ENCODE data around the gene BORCS6. TPM values are rescaled to one million over a fixed set of nuclear protein-coding genes. Genes with fewer than 3 reads are reported as not detected.
A peak's percentile ranks its signal among the peaks of the same experiment; 100 is the strongest.

The BORCS6 gene
- total and polyA plus RNA-seq, 2 of the 13 experiments (the other 11 are each of a cell fraction or from before 2014, with no cell fraction given), result 2.0 to 5.1 TPM

DNA sequence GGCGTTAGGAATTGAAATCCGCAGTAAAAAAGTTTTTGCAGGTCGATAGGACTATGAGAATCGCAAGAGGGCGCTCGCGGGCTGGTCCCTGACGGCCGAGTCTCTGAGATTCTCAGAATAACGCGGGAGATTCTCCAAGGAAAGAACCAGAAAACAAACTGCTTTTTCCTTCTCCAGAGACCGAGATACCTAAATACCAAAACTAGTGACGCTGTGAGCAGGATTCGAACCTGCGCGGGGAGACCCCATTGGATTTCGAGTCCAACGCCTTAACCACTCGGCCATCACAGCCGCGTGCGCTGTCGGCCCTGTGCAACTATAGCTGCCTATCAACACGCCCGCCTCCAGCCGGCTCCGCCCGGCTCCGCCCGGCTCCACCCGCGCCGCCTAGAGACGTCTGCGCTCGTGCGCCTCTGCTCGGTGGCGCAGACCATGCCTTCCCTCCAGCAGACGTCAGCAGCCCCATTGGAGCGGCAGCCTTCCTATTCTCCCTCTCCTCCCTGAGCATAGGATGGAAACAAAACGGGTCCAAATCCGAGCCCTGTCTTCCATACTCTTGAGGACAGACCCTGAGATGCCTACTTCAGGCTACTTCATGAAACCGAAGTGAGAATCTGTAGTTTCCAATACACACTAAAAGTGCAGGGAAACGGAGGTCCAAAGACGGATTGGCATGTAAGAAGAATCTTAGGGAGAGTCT is 51.2 kb downstream of the BORCS6 start (continued):
- TF ChIP-seq, protein P1, sequence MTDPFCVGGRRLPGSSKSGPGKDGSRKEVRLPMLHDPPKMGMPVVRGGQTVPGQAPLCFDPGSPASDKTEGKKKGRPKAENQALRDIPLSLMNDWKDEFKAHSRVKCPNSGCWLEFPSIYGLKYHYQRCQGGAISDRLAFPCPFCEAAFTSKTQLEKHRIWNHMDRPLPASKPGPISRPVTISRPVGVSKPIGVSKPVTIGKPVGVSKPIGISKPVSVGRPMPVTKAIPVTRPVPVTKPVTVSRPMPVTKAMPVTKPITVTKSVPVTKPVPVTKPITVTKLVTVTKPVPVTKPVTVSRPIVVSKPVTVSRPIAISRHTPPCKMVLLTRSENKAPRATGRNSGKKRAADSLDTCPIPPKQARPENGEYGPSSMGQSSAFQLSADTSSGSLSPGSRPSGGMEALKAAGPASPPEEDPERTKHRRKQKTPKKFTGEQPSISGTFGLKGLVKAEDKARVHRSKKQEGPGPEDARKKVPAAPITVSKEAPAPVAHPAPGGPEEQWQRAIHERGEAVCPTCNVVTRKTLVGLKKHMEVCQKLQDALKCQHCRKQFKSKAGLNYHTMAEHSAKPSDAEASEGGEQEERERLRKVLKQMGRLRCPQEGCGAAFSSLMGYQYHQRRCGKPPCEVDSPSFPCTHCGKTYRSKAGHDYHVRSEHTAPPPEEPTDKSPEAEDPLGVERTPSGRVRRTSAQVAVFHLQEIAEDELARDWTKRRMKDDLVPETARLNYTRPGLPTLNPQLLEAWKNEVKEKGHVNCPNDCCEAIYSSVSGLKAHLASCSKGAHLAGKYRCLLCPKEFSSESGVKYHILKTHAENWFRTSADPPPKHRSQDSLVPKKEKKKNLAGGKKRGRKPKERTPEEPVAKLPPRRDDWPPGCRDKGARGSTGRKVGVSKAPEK (CRISPR knock-in tag; IDR thresholded peaks at IDR 0.05; ENCODE audit: borderline replicate concordance), result peak; percentile 39; the same call in 1 of the 2 replicates
- no peak; the same call in 1 of the 2 replicates for TF ChIP-seq HNF4G (IDR thresholded peaks at IDR 0.05; ENCODE audit: borderline replicate concordance, low read depth, low read length)
- peak; percentile 53; the same call in 1 of the 2 replicates for TF ChIP-seq HNF4G (CRISPR knock-in tag; IDR thresholded peaks at IDR 0.05; ENCODE audit: borderline replicate concordance, low read depth)
- TF ChIP-seq ZKSCAN1 (IDR thresholded peaks at IDR 0.05; ENCODE audit: low read length), result no peak
- TF ChIP-seq, protein P2, sequence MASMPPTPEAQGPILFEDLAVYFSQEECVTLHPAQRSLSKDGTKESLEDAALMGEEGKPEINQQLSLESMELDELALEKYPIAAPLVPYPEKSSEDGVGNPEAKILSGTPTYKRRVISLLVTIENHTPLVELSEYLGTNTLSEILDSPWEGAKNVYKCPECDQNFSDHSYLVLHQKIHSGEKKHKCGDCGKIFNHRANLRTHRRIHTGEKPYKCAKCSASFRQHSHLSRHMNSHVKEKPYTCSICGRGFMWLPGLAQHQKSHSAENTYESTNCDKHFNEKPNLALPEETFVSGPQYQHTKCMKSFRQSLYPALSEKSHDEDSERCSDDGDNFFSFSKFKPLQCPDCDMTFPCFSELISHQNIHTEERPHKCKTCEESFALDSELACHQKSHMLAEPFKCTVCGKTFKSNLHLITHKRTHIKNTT (CRISPR knock-in tag; IDR thresholded peaks at IDR 0.05), result no peak
- TF ChIP-seq ATRX (CRISPR knock-in tag; IDR thresholded peaks at IDR 0.05; ENCODE audit: borderline replicate concordance), result no peak
- TF ChIP-seq, protein P3, sequence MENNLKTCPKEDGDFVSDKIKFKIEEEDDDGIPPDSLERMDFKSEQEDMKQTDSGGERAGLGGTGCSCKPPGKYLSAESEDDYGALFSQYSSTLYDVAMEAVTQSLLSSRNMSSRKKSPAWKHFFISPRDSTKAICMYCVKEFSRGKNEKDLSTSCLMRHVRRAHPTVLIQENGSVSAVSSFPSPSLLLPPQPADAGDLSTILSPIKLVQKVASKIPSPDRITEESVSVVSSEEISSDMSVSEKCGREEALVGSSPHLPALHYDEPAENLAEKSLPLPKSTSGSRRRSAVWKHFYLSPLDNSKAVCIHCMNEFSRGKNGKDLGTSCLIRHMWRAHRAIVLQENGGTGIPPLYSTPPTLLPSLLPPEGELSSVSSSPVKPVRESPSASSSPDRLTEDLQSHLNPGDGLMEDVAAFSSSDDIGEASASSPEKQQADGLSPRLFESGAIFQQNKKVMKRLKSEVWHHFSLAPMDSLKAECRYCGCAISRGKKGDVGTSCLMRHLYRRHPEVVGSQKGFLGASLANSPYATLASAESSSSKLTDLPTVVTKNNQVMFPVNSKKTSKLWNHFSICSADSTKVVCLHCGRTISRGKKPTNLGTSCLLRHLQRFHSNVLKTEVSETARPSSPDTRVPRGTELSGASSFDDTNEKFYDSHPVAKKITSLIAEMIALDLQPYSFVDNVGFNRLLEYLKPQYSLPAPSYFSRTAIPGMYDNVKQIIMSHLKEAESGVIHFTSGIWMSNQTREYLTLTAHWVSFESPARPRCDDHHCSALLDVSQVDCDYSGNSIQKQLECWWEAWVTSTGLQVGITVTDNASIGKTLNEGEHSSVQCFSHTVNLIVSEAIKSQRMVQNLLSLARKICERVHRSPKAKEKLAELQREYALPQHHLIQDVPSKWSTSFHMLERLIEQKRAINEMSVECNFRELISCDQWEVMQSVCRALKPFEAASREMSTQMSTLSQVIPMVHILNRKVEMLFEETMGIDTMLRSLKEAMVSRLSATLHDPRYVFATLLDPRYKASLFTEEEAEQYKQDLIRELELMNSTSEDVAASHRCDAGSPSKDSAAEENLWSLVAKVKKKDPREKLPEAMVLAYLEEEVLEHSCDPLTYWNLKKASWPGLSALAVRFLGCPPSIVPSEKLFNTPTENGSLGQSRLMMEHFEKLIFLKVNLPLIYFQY (CRISPR knock-in tag; IDR thresholded peaks at IDR 0.05; ENCODE audit: borderline replicate concordance), result peak; percentile 56
- TF ChIP-seq, protein P4, sequence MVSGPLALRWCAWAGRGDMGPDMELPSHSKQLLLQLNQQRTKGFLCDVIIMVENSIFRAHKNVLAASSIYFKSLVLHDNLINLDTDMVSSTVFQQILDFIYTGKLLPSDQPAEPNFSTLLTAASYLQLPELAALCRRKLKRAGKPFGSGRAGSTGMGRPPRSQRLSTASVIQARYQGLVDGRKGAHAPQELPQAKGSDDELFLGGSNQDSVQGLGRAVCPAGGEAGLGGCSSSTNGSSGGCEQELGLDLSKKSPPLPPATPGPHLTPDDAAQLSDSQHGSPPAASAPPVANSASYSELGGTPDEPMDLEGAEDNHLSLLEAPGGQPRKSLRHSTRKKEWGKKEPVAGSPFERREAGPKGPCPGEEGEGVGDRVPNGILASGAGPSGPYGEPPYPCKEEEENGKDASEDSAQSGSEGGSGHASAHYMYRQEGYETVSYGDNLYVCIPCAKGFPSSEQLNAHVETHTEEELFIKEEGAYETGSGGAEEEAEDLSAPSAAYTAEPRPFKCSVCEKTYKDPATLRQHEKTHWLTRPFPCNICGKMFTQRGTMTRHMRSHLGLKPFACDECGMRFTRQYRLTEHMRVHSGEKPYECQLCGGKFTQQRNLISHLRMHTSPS (CRISPR knock-in tag; IDR thresholded peaks at IDR 0.05; ENCODE audit: low read depth), result peak; percentile 28; the same call in 1 of the 2 replicates
- TF ChIP-seq, protein P5, sequence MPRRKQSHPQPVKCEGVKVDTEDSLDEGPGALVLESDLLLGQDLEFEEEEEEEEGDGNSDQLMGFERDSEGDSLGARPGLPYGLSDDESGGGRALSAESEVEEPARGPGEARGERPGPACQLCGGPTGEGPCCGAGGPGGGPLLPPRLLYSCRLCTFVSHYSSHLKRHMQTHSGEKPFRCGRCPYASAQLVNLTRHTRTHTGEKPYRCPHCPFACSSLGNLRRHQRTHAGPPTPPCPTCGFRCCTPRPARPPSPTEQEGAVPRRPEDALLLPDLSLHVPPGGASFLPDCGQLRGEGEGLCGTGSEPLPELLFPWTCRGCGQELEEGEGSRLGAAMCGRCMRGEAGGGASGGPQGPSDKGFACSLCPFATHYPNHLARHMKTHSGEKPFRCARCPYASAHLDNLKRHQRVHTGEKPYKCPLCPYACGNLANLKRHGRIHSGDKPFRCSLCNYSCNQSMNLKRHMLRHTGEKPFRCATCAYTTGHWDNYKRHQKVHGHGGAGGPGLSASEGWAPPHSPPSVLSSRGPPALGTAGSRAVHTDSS (CRISPR knock-in tag; conservative IDR thresholded peaks at IDR 0.05), result 0 out of 2 replicates have a peak, but pooled peaks have one; percentile 84
- TF ChIP-seq EED (CRISPR knock-in tag; IDR thresholded peaks at IDR 0.05), result no peak
- TF ChIP-seq, protein P6, sequence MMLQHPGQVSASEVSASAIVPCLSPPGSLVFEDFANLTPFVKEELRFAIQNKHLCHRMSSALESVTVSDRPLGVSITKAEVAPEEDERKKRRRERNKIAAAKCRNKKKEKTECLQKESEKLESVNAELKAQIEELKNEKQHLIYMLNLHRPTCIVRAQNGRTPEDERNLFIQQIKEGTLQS (CRISPR knock-in tag; IDR thresholded peaks at IDR 0.05), result no peak; the same call in 1 of the 2 replicates
- TF ChIP-seq SRSF1 (optimal IDR thresholded peaks at IDR 0.05; ENCODE audit: low read depth, low read length), result no peak
- TF ChIP-seq, protein P7, sequence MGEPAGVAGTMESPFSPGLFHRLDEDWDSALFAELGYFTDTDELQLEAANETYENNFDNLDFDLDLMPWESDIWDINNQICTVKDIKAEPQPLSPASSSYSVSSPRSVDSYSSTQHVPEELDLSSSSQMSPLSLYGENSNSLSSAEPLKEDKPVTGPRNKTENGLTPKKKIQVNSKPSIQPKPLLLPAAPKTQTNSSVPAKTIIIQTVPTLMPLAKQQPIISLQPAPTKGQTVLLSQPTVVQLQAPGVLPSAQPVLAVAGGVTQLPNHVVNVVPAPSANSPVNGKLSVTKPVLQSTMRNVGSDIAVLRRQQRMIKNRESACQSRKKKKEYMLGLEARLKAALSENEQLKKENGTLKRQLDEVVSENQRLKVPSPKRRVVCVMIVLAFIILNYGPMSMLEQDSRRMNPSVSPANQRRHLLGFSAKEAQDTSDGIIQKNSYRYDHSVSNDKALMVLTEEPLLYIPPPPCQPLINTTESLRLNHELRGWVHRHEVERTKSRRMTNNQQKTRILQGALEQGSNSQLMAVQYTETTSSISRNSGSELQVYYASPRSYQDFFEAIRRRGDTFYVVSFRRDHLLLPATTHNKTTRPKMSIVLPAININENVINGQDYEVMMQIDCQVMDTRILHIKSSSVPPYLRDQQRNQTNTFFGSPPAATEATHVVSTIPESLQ (CRISPR knock-in tag; conservative IDR thresholded peaks at IDR 0.05), result no peak; the same call in 1 of the 2 replicates

All from HepG2 (cell line).